ENCODE results near the gene ASB11.

ASB11 gene

GRCh38 chrX:15242899-15243555 is 72.4 kb downstream of the ASB11 start:
- peak; percentile 27 for TF ChIP-seq CTCF (IDR thresholded peaks at IDR 0.05; ENCODE audit: borderline replicate concordance, control extremely low read depth, extremely low read depth, insufficient read depth, missing control alignments)
- in situ Hi-C loops (cut with MboI; ENCODE audit: low sequenced_read_pairs, unreplicated experiment), result loop anchor here (25.0 kb wide), 1 partner anchor 1156 kb away; no protein-coding TSS in a partner anchor
- DNase-seq (ENCODE audit: low spot score), result peak; percentile 46

- DNase-seq (ENCODE audit: low spot score), result no peak
- TF ChIP-seq CTCF (IDR thresholded peaks at IDR 0.05; ENCODE audit: borderline replicate concordance, control extremely low read depth, extremely low read depth, insufficient read depth, missing control alignments), result no peak
- in situ Hi-C loops (cut with MboI; ENCODE audit: low sequenced_read_pairs, unreplicated experiment), result loop anchor here (25.0 kb wide), 1 partner anchor 1154 kb away; no protein-coding TSS in a partner anchor
These were observed 74.1 kb downstream of the ASB11 start for GRCh38 chrX:15241301-15241700.

GRCh38 chrX:15240414-15240813 is 75.0 kb downstream of the ASB11 start:
- no peak for TF ChIP-seq CTCF (IDR thresholded peaks at IDR 0.05; ENCODE audit: borderline replicate concordance, control extremely low read depth, extremely low read depth, insufficient read depth, missing control alignments)
- in situ Hi-C loops (cut with MboI; ENCODE audit: low sequenced_read_pairs, unreplicated experiment), result loop anchor here (25.0 kb wide), 1 partner anchor 1153 kb away; no protein-coding TSS in a partner anchor
- DNase-seq (ENCODE audit: low spot score), result no peak

- no peak for DNase-seq (ENCODE audit: low spot score)
- TF ChIP-seq CTCF (IDR thresholded peaks at IDR 0.05; ENCODE audit: borderline replicate concordance, control extremely low read depth, extremely low read depth, insufficient read depth, missing control alignments), result no peak
- in situ Hi-C loops (cut with MboI; ENCODE audit: low sequenced_read_pairs, unreplicated experiment), result loop anchor here (25.0 kb wide), 1 partner anchor 1149 kb away; no protein-coding TSS in a partner anchor
These were observed 79.3 kb downstream of the ASB11 start for GRCh38 chrX:15236146-15236545.

- DNase-seq (ENCODE audit: low spot score), result no peak
- no peak for TF ChIP-seq CTCF (IDR thresholded peaks at IDR 0.05; ENCODE audit: borderline replicate concordance, control extremely low read depth, extremely low read depth, insufficient read depth, missing control alignments)
- in situ Hi-C loops (cut with MboI; ENCODE audit: low sequenced_read_pairs, unreplicated experiment), result loop anchor here (25.0 kb wide), 1 partner anchor 1148 kb away; no protein-coding TSS in a partner anchor
These were observed 80.4 kb downstream of the ASB11 start for GRCh38 chrX:15235001-15235400.

- in situ Hi-C loops (cut with MboI; ENCODE audit: low sequenced_read_pairs, unreplicated experiment), result loop anchor here (25.0 kb wide), 1 partner anchor 1146 kb away; no protein-coding TSS in a partner anchor
- TF ChIP-seq CTCF (IDR thresholded peaks at IDR 0.05; ENCODE audit: borderline replicate concordance, control extremely low read depth, extremely low read depth, insufficient read depth, missing control alignments), result no peak
- no peak for DNase-seq (ENCODE audit: low spot score)
These were observed 81.9 kb downstream of the ASB11 start for GRCh38 chrX:15233416-15234015.

Data from GM13976 (cell line).